Superior temporal gyrus (tissue), 1 donor: ENCODE results near the gene KCNMB4.

Experiments
- DNase-seq: peaks from one replicate; pipeline ENCODE4 v3.0.0-alpha.2; 2016; ENCODE audit errors: extremely low spot score

The KCNMB4 gene

GRCh38 chr12:70443062-70443673, 77.1 kb downstream of the KCNMB4 start:
- no peak for DNase-seq

GRCh38 chr12:70444903-70445302, 78.8 kb downstream of the KCNMB4 start:
- DNase-seq = no peak

- DNase-seq = no peak
Measured at GRCh38 chr12:70448371-70448770, 82.3 kb downstream of the KCNMB4 start.

- DNase-seq = no peak
Measured at GRCh38 chr12:70449074-70449752, 83.1 kb downstream of the KCNMB4 start.

- DNase-seq = no peak
Measured at GRCh38 chr12:70449753-70450341, 83.8 kb downstream of the KCNMB4 start.

GRCh38 chr12:70451528-70451927, 85.4 kb downstream of the KCNMB4 start:
- DNase-seq = no peak

- no peak for DNase-seq
Measured at GRCh38 chr12:70456953-70457352, 90.9 kb downstream of the KCNMB4 start.

GRCh38 chr12:70459786-70460185, 93.7 kb downstream of the KCNMB4 start:
- DNase-seq = no peak

GRCh38 chr12:70463997-70464396, 97.9 kb downstream of the KCNMB4 start:
- DNase-seq = no peak

GRCh38 chr12:70466753-70467152, 100.7 kb downstream of the KCNMB4 start:
- DNase-seq = no peak

GRCh38 chr12:70467476-70467875, 101.4 kb downstream of the KCNMB4 start:
- DNase-seq = no peak

GRCh38 chr12:70467918-70468733, 102.0 kb downstream of the KCNMB4 start:
- peak; percentile 8 for DNase-seq

GRCh38 chr12:70468741-70469140, 102.7 kb downstream of the KCNMB4 start:
- peak; percentile 4 for DNase-seq

GRCh38 chr12:70469221-70469820, 103.2 kb downstream of the KCNMB4 start:
- no peak for DNase-seq

- DNase-seq = no peak
Measured at GRCh38 chr12:70482764-70483163, 116.7 kb downstream of the KCNMB4 start.
